ENCODE results near the gene KASH5.
"Not testable (repeated sequence)": the region's sequence is repeated elsewhere in the genome, so short reads cannot be mapped to it uniquely, and the experiment has no call there.

The KASH5 gene

DNA sequence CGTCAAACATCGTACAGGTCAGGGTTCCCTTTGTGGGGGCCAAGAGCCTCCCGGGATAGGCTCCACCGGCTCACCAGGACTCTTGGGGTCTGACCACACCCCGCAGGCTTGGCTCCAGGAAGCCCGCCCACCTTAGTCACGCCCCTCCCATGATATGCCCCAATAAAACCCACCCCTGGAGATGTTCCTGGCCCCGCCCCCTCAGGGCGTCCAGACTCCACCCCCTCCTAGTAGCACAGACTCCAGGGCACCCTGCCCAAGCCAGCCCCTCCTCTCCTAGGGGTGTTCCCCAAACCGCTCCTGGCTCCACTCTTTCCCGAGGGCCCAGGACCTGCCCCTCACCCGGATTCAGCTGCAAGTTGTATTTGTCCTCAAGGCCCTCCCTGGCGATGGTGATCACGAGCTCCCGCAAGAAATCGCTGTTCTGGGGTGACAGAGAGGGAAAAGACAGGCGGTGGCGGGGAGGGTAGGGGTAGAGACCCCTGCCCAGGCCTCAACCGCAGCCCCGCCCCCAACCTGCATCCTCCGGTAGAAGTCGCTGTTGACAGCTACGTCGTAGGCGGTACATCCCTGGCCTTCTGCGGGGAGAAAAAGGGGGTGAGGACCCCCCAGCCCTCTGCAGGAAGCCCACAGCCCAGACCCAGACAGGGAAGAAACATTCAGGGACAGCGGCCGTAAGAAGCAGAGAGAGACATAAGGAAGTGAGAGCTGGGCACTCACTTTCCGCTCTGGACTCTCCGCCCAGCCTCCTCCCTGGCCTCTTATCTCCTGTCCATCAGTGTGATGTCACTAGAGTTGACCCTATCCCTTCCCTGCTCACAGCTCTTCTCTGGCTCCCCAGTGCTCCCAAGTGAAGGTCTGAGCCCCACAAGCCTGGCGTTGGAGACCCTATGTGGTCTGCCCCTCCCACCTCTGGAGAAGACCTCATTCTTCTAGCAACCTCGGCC is 59.7 kb downstream of the KASH5 start:
- H3K4me3 ChIP-seq (ENCODE audit: low read depth, low read length): no peak overlapping the region
- no peak for DNase-seq (ENCODE audit: low read depth)

DNA sequence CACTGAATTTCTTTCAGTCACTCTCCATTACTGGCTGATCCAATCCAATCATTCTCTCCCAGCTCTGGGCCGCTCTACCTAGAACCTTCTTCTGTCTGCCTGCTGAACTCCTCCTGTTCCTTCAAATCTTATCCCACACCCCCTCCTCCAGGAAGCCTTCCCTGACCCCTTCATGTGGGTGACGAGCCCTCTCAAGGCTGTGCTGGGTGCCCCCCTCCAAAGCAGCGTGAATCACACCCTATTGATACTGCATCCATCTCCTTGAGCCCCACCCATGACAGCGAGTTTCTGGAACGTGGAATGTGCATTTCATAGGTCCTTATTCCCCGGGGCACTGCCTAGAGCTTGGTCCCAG is 60.4 kb downstream of the KASH5 start:
- no peak overlapping the region for H3K4me3 ChIP-seq (ENCODE audit: low read depth, low read length)

DNA sequence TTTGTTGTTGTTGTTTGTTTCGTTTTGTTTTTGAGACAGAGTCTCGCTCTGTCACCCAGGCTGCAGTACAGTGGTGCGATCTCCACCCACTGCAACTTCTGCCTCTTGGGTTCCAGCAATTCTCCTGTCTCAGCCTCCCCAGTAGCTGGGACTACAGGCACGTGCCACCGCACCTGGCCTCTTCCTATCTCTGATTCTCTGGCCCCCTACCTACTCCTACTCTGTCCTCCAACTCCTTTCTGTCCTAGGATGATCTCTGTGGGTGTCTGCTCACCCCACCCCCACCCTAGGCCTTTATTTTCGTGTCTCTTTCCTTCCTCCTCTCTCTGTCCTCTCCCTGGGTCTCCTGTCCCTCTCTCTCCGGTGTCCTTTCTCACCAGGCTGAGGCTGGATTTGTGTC is 62.4 kb downstream of the KASH5 start:
- H3K4me3 ChIP-seq (ENCODE audit: low read depth, low read length): peak overlapping the region; percentile 95
- no peak for DNase-seq (ENCODE audit: low read depth)

More for the DNA sequence above, 60.4 kb downstream of the KASH5 start:
- DNase-seq (ENCODE audit: low read depth): no peak

- H3K4me3 ChIP-seq (ENCODE audit: low read depth, low read length): peak within 1 kb of the TSS; percentile 95
These were observed 63.6 kb downstream of the KASH5 start, which contains the start of gene PIH1D1 for GRCh38 chr19:49451430-49452181. TSS of gene PIH1D1 (minus strand) at chr19:49451814. CDS start at chr19:49451574, 240 bp downstream.

GRCh38 chr19:49453013-49453756 is 65.1 kb downstream of the KASH5 start, which contains the start of gene ALDH16A1:
TSS of gene ALDH16A1 (plus strand) at chr19:49453225. CDS start at chr19:49453332, 107 bp downstream.
- peak; percentile 91 for DNase-seq (ENCODE audit: low read depth)
- peak within 1 kb of the TSS; percentile 83 for H3K4me3 ChIP-seq (ENCODE audit: low read depth, low read length)

More at GRCh38 chr19:49451430-49452181, 63.6 kb downstream of the KASH5 start, which contains the start of gene PIH1D1:
- DNase-seq (ENCODE audit: low read depth): peak; percentile 96

DNA sequence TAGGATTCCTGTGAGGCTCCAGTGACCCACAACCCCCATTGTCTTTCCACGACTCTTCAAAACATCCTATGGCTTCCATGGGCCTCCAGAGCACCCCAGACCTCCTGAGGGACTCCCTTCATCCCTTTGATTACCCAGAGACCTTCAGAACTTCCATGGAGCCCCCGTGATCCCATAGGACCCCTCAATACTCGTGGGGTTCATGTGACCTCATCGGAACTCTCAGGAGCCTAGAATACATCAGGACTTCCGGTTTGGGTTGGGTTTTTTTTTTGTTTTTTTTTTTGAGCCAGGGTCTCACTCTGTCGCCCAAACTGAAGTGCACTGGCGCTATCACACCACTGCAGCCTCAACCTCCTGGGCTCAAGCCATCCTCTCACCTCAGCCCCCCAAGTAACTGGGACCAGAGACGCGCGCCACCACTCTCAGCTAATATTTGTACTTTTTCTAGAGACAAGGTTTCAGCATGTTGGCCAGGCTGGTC is 65.8 kb downstream of the KASH5 start:
- DNase-seq (ENCODE audit: low read depth): no peak
- peak overlapping the region; percentile 83 for H3K4me3 ChIP-seq (ENCODE audit: low read depth, low read length)

- no peak overlapping the region for H3K4me3 ChIP-seq (ENCODE audit: low read depth, low read length)
These were observed 67.7 kb downstream of the KASH5 start for GRCh38 chr19:49455773-49456172.

DNA sequence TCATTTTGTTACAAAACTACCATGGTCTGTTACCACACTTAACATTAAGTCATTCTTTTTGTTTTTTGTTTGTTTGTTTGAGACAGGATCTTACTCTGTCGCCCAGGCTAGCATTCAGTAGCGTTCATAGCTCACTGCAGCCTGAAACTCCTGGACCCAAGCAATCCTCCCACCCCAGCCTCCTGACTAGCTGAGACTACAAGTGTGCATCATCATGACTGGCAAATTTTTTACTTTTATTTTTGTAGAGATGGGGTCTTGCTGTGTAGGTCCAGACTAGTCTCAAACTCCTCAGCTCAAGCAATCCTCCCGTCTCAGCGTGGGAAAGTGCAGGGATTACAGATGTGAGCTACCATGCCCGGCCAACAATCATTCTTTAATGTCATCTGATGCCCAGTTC is 68.3 kb downstream of the KASH5 start:
- H3K4me3 ChIP-seq (ENCODE audit: low read depth, low read length): no peak overlapping the region
- DNase-seq (ENCODE audit: low read depth): no peak

More at GRCh38 chr19:49455773-49456172, 67.7 kb downstream of the KASH5 start:
- no peak for DNase-seq (ENCODE audit: low read depth)

DNA sequence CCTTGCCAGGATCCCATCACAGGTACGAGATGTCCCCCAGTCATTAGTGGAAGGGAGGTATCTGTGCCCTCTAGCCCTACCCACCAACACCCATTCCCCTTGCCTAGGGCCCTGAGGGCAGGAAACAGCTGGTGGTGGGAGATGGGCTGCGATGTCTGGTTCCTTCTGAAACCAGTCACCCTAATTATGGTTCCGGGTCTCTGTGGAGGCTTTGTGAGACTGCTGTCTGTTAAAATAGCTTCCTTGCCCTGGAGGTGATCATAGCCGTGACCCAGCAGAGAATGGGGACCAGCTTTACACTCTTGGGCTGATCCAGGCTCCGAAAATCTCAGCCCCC is 70.5 kb downstream of the KASH5 start:
- DNase-seq (ENCODE audit: low read depth): no peak

GRCh38 chr19:49459388-49459787 is 71.3 kb downstream of the KASH5 start:
- no peak overlapping the region for H3K4me3 ChIP-seq (ENCODE audit: low read depth, low read length)

More for the DNA sequence above, 70.5 kb downstream of the KASH5 start:
- no peak overlapping the region for H3K4me3 ChIP-seq (ENCODE audit: low read depth, low read length)

GRCh38 chr19:49461130-49461529 is 73.1 kb downstream of the KASH5 start:
- DNase-seq (ENCODE audit: low read depth); H3K4me3 ChIP-seq (ENCODE audit: low read depth, low read length): not testable (repeated sequence)

More at GRCh38 chr19:49459388-49459787, 71.3 kb downstream of the KASH5 start:
- DNase-seq (ENCODE audit: low read depth): no peak

DNA sequence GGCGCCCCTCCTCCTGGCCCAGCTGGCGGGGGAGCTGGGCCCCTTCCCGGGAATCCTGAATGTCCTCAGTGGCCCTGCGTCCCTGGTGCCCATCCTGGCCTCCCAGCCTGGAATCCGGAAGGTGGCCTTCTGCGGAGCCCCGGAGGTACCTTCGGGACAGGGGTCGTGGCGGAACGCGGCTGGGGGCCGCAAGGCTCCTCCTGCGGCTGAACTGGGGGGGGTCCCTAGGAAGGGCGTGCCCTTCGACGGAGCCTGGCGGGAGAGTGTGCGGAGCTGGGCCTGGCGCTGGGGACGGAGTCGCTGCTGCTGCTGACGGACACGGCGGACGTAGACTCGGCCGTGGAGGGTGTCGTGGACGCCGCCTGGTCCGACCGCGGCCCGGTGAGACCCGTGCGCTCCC is 73.6 kb downstream of the KASH5 start:
- DNase-seq (ENCODE audit: low read depth): no peak
- H3K4me3 ChIP-seq (ENCODE audit: low read depth, low read length): no peak overlapping the region

GRCh38 chr19:49462492-49462891 is 74.4 kb downstream of the KASH5 start:
- no peak for DNase-seq (ENCODE audit: low read depth)
- no peak overlapping the region for H3K4me3 ChIP-seq (ENCODE audit: low read depth, low read length)

DNA sequence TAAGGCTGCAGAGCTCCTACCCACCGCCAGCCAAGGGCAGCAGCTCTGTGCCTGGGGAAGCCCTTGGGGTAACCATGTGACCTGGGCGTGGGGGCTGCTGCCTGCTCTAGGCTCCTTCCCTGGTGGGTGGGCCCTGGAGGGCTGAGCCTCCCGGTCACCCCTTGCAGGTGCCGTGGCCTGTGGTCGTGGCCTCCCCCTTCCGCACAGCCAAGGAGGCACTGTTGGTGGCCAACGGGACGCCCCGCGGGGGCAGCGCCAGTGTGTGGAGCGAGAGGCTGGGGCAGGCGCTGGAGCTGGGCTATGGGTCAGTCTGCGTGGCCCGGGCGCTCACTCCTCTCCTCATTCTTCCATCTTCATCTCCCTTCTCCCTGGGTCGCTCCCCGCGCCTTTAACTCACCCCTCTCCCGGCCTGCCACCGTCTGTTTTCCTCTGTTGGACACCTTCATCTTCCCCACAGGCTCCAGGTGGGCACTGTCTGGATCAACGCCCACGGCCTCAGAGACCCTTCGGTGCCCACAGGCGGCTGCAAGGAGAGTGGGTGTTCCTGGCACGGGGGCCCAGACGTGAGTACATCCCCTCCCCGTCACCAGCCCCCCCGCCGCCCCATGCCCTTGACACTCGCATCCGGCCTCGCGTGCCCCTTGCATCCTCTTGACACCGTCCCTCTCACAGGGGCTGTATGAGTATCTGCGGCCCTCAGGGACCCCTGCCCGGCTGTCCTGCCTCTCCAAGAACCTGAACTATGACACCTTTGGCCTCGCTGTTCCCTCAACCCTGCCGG is 76.1 kb downstream of the KASH5 start:
- H3K4me3 ChIP-seq (ENCODE audit: low read depth, low read length): no peak overlapping the region
- DNase-seq (ENCODE audit: low read depth): no peak

DNA sequence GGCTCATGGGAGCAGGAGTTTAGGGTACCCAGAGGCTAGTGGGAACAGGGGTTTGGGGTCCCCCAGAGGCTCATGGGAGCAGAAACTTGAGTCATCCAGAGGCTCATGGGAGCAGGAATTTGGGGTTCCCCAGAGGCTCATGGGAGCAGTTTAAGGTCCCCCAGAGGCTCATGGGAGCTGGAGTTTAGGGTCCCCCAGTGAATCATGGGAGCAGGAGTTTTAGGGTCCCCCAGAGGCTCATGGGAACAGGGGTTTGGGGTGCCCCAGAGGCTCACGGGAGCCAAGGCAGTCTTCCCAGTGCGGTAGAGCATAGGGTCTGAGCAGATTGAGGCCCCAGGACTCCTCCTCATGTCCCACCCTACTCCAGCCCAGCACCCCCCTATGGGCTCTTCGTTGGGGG is 77.3 kb downstream of the KASH5 start:
- no peak overlapping the region for H3K4me3 ChIP-seq (ENCODE audit: low read depth, low read length)
- no peak for DNase-seq (ENCODE audit: low read depth)
